HepG2 (cell line): Measurements from ENCODE around the gene STX10. TPM values are rescaled to one million over a fixed set of nuclear protein-coding genes. Genes with fewer than 3 reads are reported as not detected.

ENCODE experiments used
- ATAC-seq: fragments of 200-7000 bp; cut with Tn5 transposase; 3 replicates; pipeline ENCODE4 v1.9.1; 2020; ENCODE audit warnings: mild to moderate bottlenecking, moderate library complexity
- BruUV-seq: library from RNA; stranded (reverse); fragments of 400-500 nt; replicated peaks from 2 replicates; lab custom pipeline; 2021; lab: Mats Ljungman, UMichigan
- CTCF ChIA-PET: fragments of 300-600 bp; formaldehyde crosslinking; extraction: SDS; loops from one replicate; lab custom pipeline; 2021; ENCODE audit warnings: low total read pairs, inconsistent platforms, low intra/inter-chr PET ratio; lab: Yijun Ruan, JAX
- POLR2A ChIA-PET: fragments of 350-600 bp; sonication (Branson Sonifier 250); formaldehyde crosslinking; loops from one replicate; lab custom pipeline; 2020; ENCODE audit warnings: antibody characterized with exemption, inconsistent platforms; lab: Yijun Ruan, JAX
- DNase-seq: peaks from one replicate; pipeline ENCODE4 v3.0.0-alpha.2; 2015; ENCODE audit warnings: low spot score
- FAIRE-seq: peaks from 3 replicates; lab custom pipeline; 2011; peaks lifted over from hg19 to GRCh38; lab: Jason Lieb, UNC
- H2AFZ ChIP-seq: one replicate; pipeline ENCODE4 v1.6.1; 2011; ENCODE audit warnings: low read length, inconsistent platforms
- H3K27ac ChIP-seq: fragments of 300-600 bp; 3 replicates; pipeline ENCODE4 v1.8.0; 2011; ENCODE audit warnings: mixed run types, mild to moderate bottlenecking, mixed read lengths, low read length, inconsistent platforms; ENCODE audit not compliant: insufficient read depth; ENCODE audit errors: extremely low read length
- H3K27me3 ChIP-seq, 2 experiments: fragments of 200-600 bp in 1 of 2; 2 replicates in 1 of 2; 3 replicates in 1 of 2; pipeline versions ENCODE4 v1.6.0 to v1.8.0; 2011; ENCODE audit warnings: low read length in 2 of 2, mild to moderate bottlenecking in 2 of 2, moderate library complexity in 2 of 2, inconsistent platforms in 1 of 2; ENCODE audit not compliant: insufficient read depth in 2 of 2, control insufficient read depth in 1 of 2
- H3K36me3 ChIP-seq, 2 experiments: fragments of 200-600 bp in 1 of 2; replicated peaks in 1 of 2; 2 replicates in 1 of 2; 3 replicates in 1 of 2; pipeline versions ENCODE4 v1.5.1 to v1.8.0; 2011; ENCODE audit warnings: low read length in 2 of 2, inconsistent platforms in 1 of 2; ENCODE audit not compliant: insufficient read depth in 2 of 2, control insufficient read depth in 1 of 2
- H3K4me1 ChIP-seq: 2 replicates; pipeline ENCODE4 v1.5.1; 2012; ENCODE audit warnings: low read length, inconsistent platforms; ENCODE audit not compliant: insufficient read depth
- H3K4me2 ChIP-seq: 2 replicates; pipeline ENCODE4 v1.6.0; 2011; ENCODE audit warnings: low read depth, low read length, inconsistent platforms
- H3K4me3 ChIP-seq, 3 experiments: fragments of 200-600 bp in 1 of 3; sonication (generic), shearing (Covaris generic) in 1 of 3; replicated peaks in 1 of 3; 2 replicates each; pipeline ENCODE4 v1.5.1; 2011 to 2016; ENCODE audit warnings: low read length in 3 of 3, inconsistent platforms in 2 of 3, low read depth in 2 of 3, mild to moderate bottlenecking in 2 of 3, control low read depth in 1 of 3, mixed read lengths in 1 of 3; ENCODE audit not compliant: insufficient read depth in 1 of 3
- H3K79me2 ChIP-seq: one replicate; pipeline ENCODE4 v1.6.1; 2011; ENCODE audit warnings: low read length, inconsistent platforms; ENCODE audit not compliant: insufficient read depth
- H3K9ac ChIP-seq: 2 replicates; pipeline ENCODE4 v1.6.0; 2011; ENCODE audit warnings: mild to moderate bottlenecking, low read depth, low read length, inconsistent platforms; ENCODE audit not compliant: insufficient read depth
- H3K9me3 ChIP-seq: 2 replicates; pipeline ENCODE4 v1.5.1; 2012; ENCODE audit warnings: mild to moderate bottlenecking, low read length
- H4K20me1 ChIP-seq: 2 replicates; pipeline ENCODE4 v1.6.0; 2011; ENCODE audit warnings: inconsistent platforms, mild to moderate bottlenecking, low read length, moderate library complexity; ENCODE audit not compliant: insufficient read depth
- FOSL2 ChIP-seq: sonication (generic); formaldehyde crosslinking; IDR thresholded peaks from 2 replicates; pipeline ENCODE4 v1.4.0; 2020; ENCODE audit warnings: missing genetic modification reagents
- FOXC1 ChIP-seq: sonication (generic); formaldehyde crosslinking; IDR thresholded peaks from 2 replicates; pipeline ENCODE4 v1.8.0; 2022; ENCODE audit warnings: mild to moderate bottlenecking, missing genetic modification reagents, borderline replicate concordance
- MIER3 ChIP-seq: IDR thresholded peaks from 2 replicates; pipeline ENCODE4 v1.6.1; 2016; ENCODE audit warnings: missing compliant biosample characterization, borderline replicate concordance
- ZBTB33 ChIP-seq: sonication (generic); formaldehyde crosslinking; IDR thresholded peaks from 2 replicates; pipeline ENCODE4 v1.4.0; 2020; ENCODE audit warnings: missing genetic modification reagents
- ZNF768 ChIP-seq: sonication (generic); formaldehyde crosslinking; IDR thresholded peaks from 2 replicates; pipeline ENCODE4 v1.4.0; 2020; ENCODE audit warnings: missing genetic modification reagents
- WGBS: methylation state at CpG from one replicate; pipeline ENCODE4 v1.1.6; 2017; ENCODE audit warnings: low lambda C conversion rate; 5-methylcytosine and 5-hydroxymethylcytosine counted together
- in situ Hi-C: cut with HindIII; loops from 2 replicates; pipeline ENCODE4 v1.10.0; 2017; ENCODE audit warnings: low pct_unique_long_range_greater_than_20kb; ENCODE audit not compliant: extremely low pct_ligation_motif_present
- intact Hi-C: fragments of 100-400 bp; cut with micrococcal nuclease; formaldehyde crosslinking; loops from one replicate; pipeline ENCODE4 v1.10.0; 2022; ENCODE audit not compliant: unreplicated experiment
- polyA plus RNA-seq, 8 experiments: library from polyadenylated mRNA; depleted of rRNA in 3 of 8; stranded (reverse) in 7 of 8; unstranded in 1 of 8; fragments of >200 nt; fragmentation: Illumina TruSeq in 4 of 8; extraction: Trizol in 4 of 8; gene quantifications; 2 replicates each; pipeline versions ENCODE4 v1.2.1 to v1.2.3, GENCODE V29; 2011 to 2016; ENCODE audit warnings: low read depth in 4 of 8, missing spikeins in 1 of 8, mixed read lengths in 1 of 8; ENCODE audit not compliant: insufficient read depth in 1 of 8
- total RNA-seq, 5 experiments: library from RNA; depleted of rRNA; stranded (reverse); fragments of >200 nt; fragmentation: Illumina TruSeq; extraction: Trizol; gene quantifications; 2 replicates each; pipeline ENCODE4 v1.2.3, GENCODE V29; 2016; ENCODE audit warnings: low read depth in 1 of 5

Gene STX10
- total and polyA plus RNA-seq, 2 of the 13 experiments (the other 11 are each of a cell fraction or from before 2014, with no cell fraction given): 47.9 to 66.4 TPM

DNA sequence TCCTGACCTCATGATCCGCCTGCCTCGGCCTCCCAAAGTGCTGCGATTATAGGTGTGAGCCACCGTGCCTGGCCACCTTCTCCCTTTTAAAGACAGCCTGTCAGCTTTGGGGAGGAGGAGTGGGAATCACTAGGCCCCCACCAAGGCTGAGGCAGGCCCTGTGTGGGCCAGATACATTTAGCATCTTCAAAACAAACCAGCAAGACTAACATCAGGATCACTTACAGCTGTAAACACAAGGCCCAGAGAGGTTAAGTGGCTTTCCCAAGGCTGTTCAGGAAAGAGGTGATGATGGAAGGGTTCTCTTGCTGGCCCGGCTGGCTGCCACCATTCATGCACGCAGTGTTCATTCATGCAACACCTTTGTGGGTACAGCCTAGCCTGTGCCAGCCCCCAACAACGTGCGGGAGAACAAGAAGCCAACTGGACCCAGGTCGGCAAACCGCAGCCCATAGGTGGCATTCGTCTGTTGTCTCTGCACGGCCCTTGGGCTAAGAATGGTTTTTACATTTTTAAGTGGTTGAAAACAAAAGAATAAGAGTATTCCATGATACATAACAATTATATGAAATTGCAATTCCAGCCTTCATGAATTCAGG lies 23.1 kb upstream of the STX10 start:
- no peaks in the 10 kb centered on the region for H3K36me3 ChIP-seq
- H3K4me2 ChIP-seq: no peak overlapping the region
- H3K9me3 ChIP-seq: no peaks in the 10 kb centered on the region
- no peaks in the 10 kb centered on the region for H3K79me2 ChIP-seq
- H3K27ac ChIP-seq: no peak overlapping the region
- H4K20me1 ChIP-seq: no peaks in the 10 kb centered on the region
- 90% methylated on average over 11 of the region's 12 CpGs for WGBS
- in situ Hi-C loops: no loop called here
- ATAC-seq (no peak), DNase-seq (no peak), FAIRE-seq (no peak)
- BruUV-seq: no TSS peak
- no peak overlapping the region for H2AFZ ChIP-seq
- no peak overlapping the region for H3K9ac ChIP-seq
- intact Hi-C loops: no loop called here
- no peak overlapping the region for H3K4me3 ChIP-seq
- TF ChIP-seq ZBTB33 (CRISPR knock-in tag) (peak; percentile 55), FOXC1 (CRISPR knock-in tag) (no peak), ZNF768 (CRISPR knock-in tag) (peak; percentile 78)
- peaks cover 28% of the 10 kb centered on the region for H3K4me1 ChIP-seq
- CTCF ChIA-PET: no interaction called here
- POLR2A ChIA-PET: interaction anchor here (0.9 kb wide), 1 partner anchor 10 kb away, joined by 3 read pairs; no protein-coding TSS in a partner anchor
- H3K27me3 ChIP-seq: no peaks in the 10 kb centered on the region

- peaks cover 32% of the 10 kb centered on the region for H3K4me1 ChIP-seq
- H3K79me2 ChIP-seq: no peaks in the 10 kb centered on the region
- H2AFZ ChIP-seq: no peak overlapping the region
- TF ChIP-seq FOSL2 (peak; percentile 82), MIER3 (no peak)
- TF ChIP-seq, all 625 proteins: peak for 1
- in situ Hi-C loops: no loop called here
- Histone ChIP-seq H4K20me1 (no peaks in the 10 kb centered on the region), H3K4me3 (no peak overlapping the region), H3K4me2 (no peak overlapping the region), H3K27me3 (no peaks in the 10 kb centered on the region), H3K27ac (no peak overlapping the region), H3K9ac (no peak overlapping the region), H3K36me3 (no peaks in the 10 kb centered on the region), H3K9me3 (no peaks in the 10 kb centered on the region)
- FAIRE-seq (no peak), ATAC-seq (no peak), DNase-seq (no peak)
- POLR2A ChIA-PET: no interaction called here
- no TSS peak for BruUV-seq
- WGBS: 88% methylated on average over 17 of the region's 18 CpGs
- intact Hi-C loops: no loop called here
- CTCF ChIA-PET: no interaction called here
Observed at GRCh38 chr19:13172346-13173138, 22.4 kb upstream of the STX10 start.
